ENCODE results near the gene USB1. TPM values are rescaled to one million over a fixed set of nuclear protein-coding genes. Genes with fewer than 3 reads are reported as not detected.
A peak's percentile ranks its signal among the peaks of the same experiment; 100 is the strongest.

Gene USB1
- total RNA-seq, 1 donor from 2014 or later: 14.9 TPM

DNA sequence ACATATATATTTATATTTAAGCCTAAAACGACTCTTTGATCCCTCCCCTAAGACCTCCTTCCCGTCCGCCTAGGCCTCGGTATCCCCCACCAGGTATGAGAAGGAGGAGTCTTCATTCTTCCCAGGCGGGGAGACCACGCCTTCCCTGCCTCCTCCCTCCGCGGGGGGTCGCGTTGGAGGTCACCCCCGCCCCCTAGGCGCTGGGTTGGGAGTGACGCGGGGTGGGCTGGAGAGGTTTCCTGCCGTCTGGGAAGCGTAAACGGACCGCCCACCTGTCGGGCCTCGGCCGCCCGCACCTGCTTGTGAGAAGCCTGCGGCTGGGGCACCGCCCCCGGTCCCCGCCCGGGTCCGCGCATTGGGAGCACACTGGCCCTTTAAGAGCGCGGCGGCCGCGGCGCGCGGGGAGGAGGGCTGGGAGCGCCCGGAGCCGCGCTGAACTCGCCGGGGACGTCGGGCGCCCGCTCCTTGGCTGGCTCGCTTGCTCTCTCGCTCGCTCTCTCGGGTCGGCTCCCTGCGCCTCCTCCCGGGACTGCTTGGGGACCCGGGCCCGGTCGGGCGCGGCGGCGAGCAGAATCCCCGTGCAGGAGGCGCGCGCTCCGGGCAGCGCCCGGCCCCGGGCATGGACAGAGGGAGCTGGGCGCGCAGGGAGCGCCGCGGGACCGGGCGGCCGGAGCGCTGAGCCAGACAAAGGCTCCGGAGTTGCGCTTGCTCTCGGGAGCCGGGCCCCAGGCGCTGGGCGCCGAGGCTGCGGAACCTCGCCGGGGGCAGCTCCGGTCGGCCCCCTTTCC lies 24.3 kb downstream of the USB1 start, which contains the start of gene MMP15:
Gene MMP15, plus strand, starts transcription at position 404 of the 788 bp plus-strand sequence. CDS start 597 bp downstream, outside the sequence.
- Histone ChIP-seq H4K20me1 (ENCODE audit: low read depth) (peaks cover 38% of the 10 kb centered on the region), H3K79me2 (ENCODE audit: low read depth) (peaks cover 15% of the 10 kb centered on the region), H3K4me2 (peak within 1 kb of the TSS; percentile 98), H2AFZ (replicated peaks) (peak within 1 kb of the TSS; percentile 27), H3K9ac (peak within 1 kb of the TSS; percentile 50), H3K9me3 (ENCODE audit: low read depth) (no peaks in the 10 kb centered on the region), H3K36me3 (no peaks in the 10 kb centered on the region), H3K4me1 (peaks cover 33% of the 10 kb centered on the region), H3K4me3 (peak within 1 kb of the TSS; percentile 97), H3F3A (ENCODE audit: low read depth) (peaks cover 29% of the 10 kb centered on the region), H3K27me3 (peaks cover 23% of the 10 kb centered on the region), H3K27ac (no peak within 1 kb of the TSS)
- H3K4me3 Mint-ChIP-seq: peak within 1 kb of the TSS; percentile 86
- no peaks in the 10 kb centered on the region for H3K36me3 Mint-ChIP-seq
- no peaks in the 10 kb centered on the region for H3K9me3 Mint-ChIP-seq
- TF ChIP-seq EZH2 (IDR thresholded peaks at IDR 0.05): no peak
- TF ChIP-seq, protein P1, sequence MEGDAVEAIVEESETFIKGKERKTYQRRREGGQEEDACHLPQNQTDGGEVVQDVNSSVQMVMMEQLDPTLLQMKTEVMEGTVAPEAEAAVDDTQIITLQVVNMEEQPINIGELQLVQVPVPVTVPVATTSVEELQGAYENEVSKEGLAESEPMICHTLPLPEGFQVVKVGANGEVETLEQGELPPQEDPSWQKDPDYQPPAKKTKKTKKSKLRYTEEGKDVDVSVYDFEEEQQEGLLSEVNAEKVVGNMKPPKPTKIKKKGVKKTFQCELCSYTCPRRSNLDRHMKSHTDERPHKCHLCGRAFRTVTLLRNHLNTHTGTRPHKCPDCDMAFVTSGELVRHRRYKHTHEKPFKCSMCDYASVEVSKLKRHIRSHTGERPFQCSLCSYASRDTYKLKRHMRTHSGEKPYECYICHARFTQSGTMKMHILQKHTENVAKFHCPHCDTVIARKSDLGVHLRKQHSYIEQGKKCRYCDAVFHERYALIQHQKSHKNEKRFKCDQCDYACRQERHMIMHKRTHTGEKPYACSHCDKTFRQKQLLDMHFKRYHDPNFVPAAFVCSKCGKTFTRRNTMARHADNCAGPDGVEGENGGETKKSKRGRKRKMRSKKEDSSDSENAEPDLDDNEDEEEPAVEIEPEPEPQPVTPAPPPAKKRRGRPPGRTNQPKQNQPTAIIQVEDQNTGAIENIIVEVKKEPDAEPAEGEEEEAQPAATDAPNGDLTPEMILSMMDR (IDR thresholded peaks at IDR 0.05): no peak
- TF ChIP-seq EZH2phosphoT487 (IDR thresholded peaks at IDR 0.05): no peak
- peaks cover 27% of the 10 kb centered on the region for H3K27me3 Mint-ChIP-seq (ENCODE audit: insufficient read depth, low read depth)
- peak; percentile 91 for DNase-seq (ENCODE audit: low spot score)
- peaks cover 31% of the 10 kb centered on the region for H3K4me1 Mint-ChIP-seq
- H3K27ac Mint-ChIP-seq: peak within 1 kb of the TSS; percentile 76

DNA sequence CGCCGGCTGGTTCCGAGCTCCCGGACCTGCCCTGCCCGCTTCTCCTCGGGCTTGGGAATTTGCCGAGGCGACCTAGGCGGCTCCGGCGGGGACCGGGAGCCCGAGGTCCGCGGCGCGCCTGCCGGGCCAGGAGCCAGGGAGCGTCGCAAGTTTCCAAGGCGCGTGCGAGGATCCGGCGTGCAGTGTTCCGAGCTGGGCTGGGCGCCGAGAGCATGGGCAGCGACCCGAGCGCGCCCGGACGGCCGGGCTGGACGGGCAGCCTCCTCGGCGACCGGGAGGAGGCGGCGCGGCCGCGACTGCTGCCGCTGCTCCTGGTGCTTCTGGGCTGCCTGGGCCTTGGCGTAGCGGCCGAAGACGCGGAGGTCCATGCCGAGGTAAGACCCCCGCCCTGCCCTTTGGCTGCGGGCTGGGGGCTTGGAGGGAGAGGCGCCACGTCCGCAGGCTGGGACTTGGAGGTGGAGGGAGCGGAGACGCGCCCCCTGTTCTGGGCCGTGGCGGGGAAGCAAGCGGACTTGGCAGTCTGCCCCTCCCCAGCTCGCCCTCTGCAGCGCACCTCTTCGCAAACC lies 25.0 kb downstream of the USB1 start:
- H3K4me1 ChIP-seq: peaks cover 33% of the 10 kb centered on the region
- peak overlapping the region; percentile 50 for H3K9ac ChIP-seq
- H3K27me3 ChIP-seq: peaks cover 23% of the 10 kb centered on the region
- peaks cover 29% of the 10 kb centered on the region for H3F3A ChIP-seq (ENCODE audit: low read depth)
- peak; percentile 65 for DNase-seq (ENCODE audit: low spot score)
- peak overlapping the region; percentile 97 for H3K4me3 ChIP-seq
- Mint-ChIP-seq H3K4me3 (peak overlapping the region; percentile 81), H3K27ac (no peak overlapping the region), H3K4me1 (peaks cover 26% of the 10 kb centered on the region), H3K27me3 (ENCODE audit: insufficient read depth, low read depth) (peaks cover 27% of the 10 kb centered on the region), H3K9me3 (no peaks in the 10 kb centered on the region), H3K36me3 (no peaks in the 10 kb centered on the region)
- TF ChIP-seq EZH2phosphoT487 (IDR thresholded peaks at IDR 0.05) (peak; percentile 4), EZH2 (IDR thresholded peaks at IDR 0.05) (peak; percentile 13)
- TF ChIP-seq, protein P1 (IDR thresholded peaks at IDR 0.05): no peak
- H2AFZ ChIP-seq (replicated peaks): peak overlapping the region; percentile 27
- H4K20me1 ChIP-seq (ENCODE audit: low read depth): peaks cover 41% of the 10 kb centered on the region
- H3K27ac ChIP-seq: no peak overlapping the region
- H3K79me2 ChIP-seq (ENCODE audit: low read depth): peaks cover 15% of the 10 kb centered on the region
- H3K4me2 ChIP-seq: peak overlapping the region; percentile 98
- no peaks in the 10 kb centered on the region for H3K9me3 ChIP-seq (ENCODE audit: low read depth)
- H3K36me3 ChIP-seq: no peaks in the 10 kb centered on the region

DNA sequence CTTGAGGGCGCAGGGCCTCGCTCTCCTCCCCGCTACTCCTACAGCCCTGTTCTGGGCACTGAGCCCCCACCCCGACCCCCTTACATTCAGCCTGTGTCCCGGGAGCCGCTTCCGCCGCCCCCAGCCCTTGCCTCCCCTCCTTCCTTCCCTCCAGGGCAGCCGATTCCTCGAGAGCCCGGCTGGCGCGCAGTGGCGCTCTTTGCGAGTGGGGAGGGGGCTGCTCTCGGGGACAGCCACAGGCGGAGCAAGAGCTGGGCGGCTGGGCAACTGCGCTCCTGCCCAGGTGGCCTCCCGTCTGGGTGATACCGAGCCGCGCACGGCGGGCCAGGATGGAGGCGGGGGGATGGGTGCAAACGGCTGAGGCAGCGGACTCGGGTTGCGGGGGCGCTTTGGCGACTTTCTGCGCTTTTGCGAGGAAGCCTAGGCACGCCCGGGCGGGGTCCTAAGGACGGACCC lies 25.5 kb downstream of the USB1 start:
- Histone ChIP-seq H3K27me3 (peaks cover 23% of the 10 kb centered on the region), H3K4me3 (peak overlapping the region; percentile 97), H3K9ac (peak overlapping the region; percentile 50), H3K27ac (no peak overlapping the region), H2AFZ (replicated peaks) (peak overlapping the region; percentile 27), H3K36me3 (no peaks in the 10 kb centered on the region), H3K9me3 (ENCODE audit: low read depth) (no peaks in the 10 kb centered on the region), H3F3A (ENCODE audit: low read depth) (peaks cover 29% of the 10 kb centered on the region), H3K79me2 (ENCODE audit: low read depth) (peaks cover 15% of the 10 kb centered on the region), H3K4me1 (peaks cover 33% of the 10 kb centered on the region), H4K20me1 (ENCODE audit: low read depth) (peaks cover 43% of the 10 kb centered on the region), H3K4me2 (peak overlapping the region; percentile 98)
- peak; percentile 66 for DNase-seq (ENCODE audit: low spot score)
- Mint-ChIP-seq H3K36me3 (no peaks in the 10 kb centered on the region), H3K4me3 (peak overlapping the region; percentile 81), H3K4me1 (peaks cover 22% of the 10 kb centered on the region), H3K27ac (no peak overlapping the region), H3K27me3 (ENCODE audit: insufficient read depth, low read depth) (peaks cover 27% of the 10 kb centered on the region), H3K9me3 (no peaks in the 10 kb centered on the region)
- TF ChIP-seq, protein P1 (IDR thresholded peaks at IDR 0.05): peak; percentile 14
- TF ChIP-seq EZH2phosphoT487 (IDR thresholded peaks at IDR 0.05): peak; percentile 27
- TF ChIP-seq EZH2 (IDR thresholded peaks at IDR 0.05): peak; percentile 3
